Osteocyte (in vitro differentiated cells): ENCODE results near the gene PARD3B. TPM values are rescaled to one million over a fixed set of nuclear protein-coding genes. Genes with fewer than 3 reads are reported as not detected.

Source experiments
- DNase-seq: peaks from one replicate; pipeline ENCODE4 v3.0.0; 2021; ENCODE audit warnings: mixed read lengths; ENCODE audit not compliant: unreplicated experiment; ENCODE audit errors: extremely low spot score
- H3K27ac Mint-ChIP-seq: one replicate; pipeline ENCODE4 v1.8.0; 2021; ENCODE audit warnings: mild to moderate bottlenecking, mixed read lengths; ENCODE audit not compliant: unreplicated experiment
- H3K27me3 Mint-ChIP-seq: one replicate; pipeline ENCODE4 v1.8.0; 2021; ENCODE audit warnings: mixed read lengths; ENCODE audit not compliant: unreplicated experiment
- H3K36me3 Mint-ChIP-seq: one replicate; pipeline ENCODE4 v1.8.0; 2021; ENCODE audit warnings: mixed read lengths; ENCODE audit not compliant: unreplicated experiment
- H3K4me1 Mint-ChIP-seq: one replicate; pipeline ENCODE4 v1.8.0; 2021; ENCODE audit warnings: mixed read lengths; ENCODE audit not compliant: unreplicated experiment
- H3K4me3 Mint-ChIP-seq: one replicate; pipeline ENCODE4 v1.8.0; 2021; ENCODE audit warnings: mild to moderate bottlenecking, moderate library complexity, mixed read lengths; ENCODE audit not compliant: unreplicated experiment
- H3K9me3 Mint-ChIP-seq: one replicate; pipeline ENCODE4 v1.8.0; 2021; ENCODE audit warnings: mixed read lengths; ENCODE audit not compliant: unreplicated experiment
- CTCF ChIP-seq: fragments of 200-600 bp; sonication (generic); IDR thresholded peaks from 2 replicates; pipeline ENCODE4 v1.5.0; 2021; ENCODE audit warnings: antibody characterized with exemption, mild to moderate bottlenecking, moderate library complexity
- total RNA-seq: library from RNA; stranded (reverse); gene quantifications from 2 replicates; pipeline ENCODE4 v1.2.1, GENCODE V29; 2021

PARD3B gene
- total RNA-seq, 1 donor from 2014 or later = 26.7 TPM

- Mint-ChIP-seq H3K27ac (no peak overlapping the region), H3K36me3 (peaks cover 5% of the 10 kb centered on the region), H3K27me3 (no peaks in the 10 kb centered on the region), H3K4me1 (peaks cover 22% of the 10 kb centered on the region), H3K9me3 (peaks cover 16% of the 10 kb centered on the region), H3K4me3 (no peak overlapping the region)
- no peak for TF ChIP-seq CTCF
- DNase-seq = no peak
These were observed 510.0 kb downstream of the PARD3B start for GRCh38 chr2:205055251-205055650.

- H3K4me3 Mint-ChIP-seq = peak overlapping the region; percentile 57
- H3K36me3 Mint-ChIP-seq = peaks cover 5% of the 10 kb centered on the region
- no peak for DNase-seq
- TF ChIP-seq CTCF = no peak
- peaks cover 29% of the 10 kb centered on the region for H3K4me1 Mint-ChIP-seq
- H3K27me3 Mint-ChIP-seq = no peaks in the 10 kb centered on the region
- H3K27ac Mint-ChIP-seq = peak overlapping the region; percentile 41
- peaks cover 16% of the 10 kb centered on the region for H3K9me3 Mint-ChIP-seq
These were observed 510.9 kb downstream of the PARD3B start for GRCh38 chr2:205056151-205056561.

- Mint-ChIP-seq H3K27ac (no peak overlapping the region), H3K36me3 (peaks cover 5% of the 10 kb centered on the region), H3K9me3 (peaks cover 16% of the 10 kb centered on the region), H3K27me3 (no peaks in the 10 kb centered on the region), H3K4me3 (no peak overlapping the region), H3K4me1 (peaks cover 24% of the 10 kb centered on the region)
- DNase-seq = no peak
- TF ChIP-seq CTCF = no peak
These were observed 513.1 kb downstream of the PARD3B start for GRCh38 chr2:205058409-205058808.

DNA sequence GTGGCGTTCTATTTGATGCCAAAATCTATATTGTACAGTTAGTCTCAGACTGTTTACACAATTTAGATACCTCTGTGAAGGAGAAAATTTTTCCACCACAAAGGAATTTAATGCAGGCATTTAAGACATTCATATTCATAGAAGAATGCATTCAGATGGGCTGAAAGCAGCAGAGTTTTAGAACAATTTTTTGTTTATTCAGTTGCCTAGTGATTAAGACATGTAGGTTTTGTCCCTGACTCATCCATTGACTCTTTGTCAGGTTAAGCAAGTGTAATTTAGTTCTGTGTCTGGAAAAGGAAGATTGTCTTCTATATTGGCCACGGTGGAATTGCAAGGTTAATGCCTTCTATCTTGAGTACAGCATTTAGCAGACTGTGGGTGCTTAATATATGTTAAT lies 515.0 kb downstream of the PARD3B start:
- Mint-ChIP-seq H3K4me1 (peaks cover 24% of the 10 kb centered on the region), H3K27me3 (no peaks in the 10 kb centered on the region), H3K27ac (peak overlapping the region; percentile 69), H3K9me3 (peaks cover 16% of the 10 kb centered on the region), H3K4me3 (no peak overlapping the region), H3K36me3 (peaks cover 5% of the 10 kb centered on the region)
- no peak for DNase-seq
- TF ChIP-seq CTCF = no peak

DNA sequence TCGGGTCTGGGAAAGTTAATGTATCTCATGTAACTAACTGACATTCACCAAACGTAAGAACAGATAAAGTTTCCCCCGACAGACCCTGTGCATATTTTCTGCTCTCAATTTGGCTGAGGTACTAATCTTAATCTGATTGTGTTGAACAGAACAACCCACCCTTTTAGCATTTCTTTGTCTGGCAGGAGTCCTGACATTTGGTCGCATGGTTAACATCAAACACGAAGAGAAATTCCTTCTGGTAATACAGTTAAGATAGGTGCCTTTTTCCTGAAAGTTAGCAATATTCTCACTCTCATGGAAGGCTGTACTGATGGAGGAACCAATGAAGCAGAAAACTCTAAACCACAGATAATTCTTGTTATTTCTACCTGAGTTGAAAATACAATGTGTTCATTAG lies 520.8 kb downstream of the PARD3B start:
- peaks cover 1% of the 10 kb centered on the region for H3K4me1 Mint-ChIP-seq

More for the DNA sequence above, 520.8 kb downstream of the PARD3B start:
- Mint-ChIP-seq H3K9me3 (peaks cover 2% of the 10 kb centered on the region), H3K36me3 (no peaks in the 10 kb centered on the region), H3K27ac (no peak overlapping the region), H3K4me3 (no peak overlapping the region), H3K27me3 (no peaks in the 10 kb centered on the region)
- no peak for TF ChIP-seq CTCF
- DNase-seq = no peak
